K562 (cell line): ENCODE measurements around the gene MEGF10. TPM values are rescaled to one million over a fixed set of nuclear protein-coding genes. Genes with fewer than 3 reads are reported as not detected.

Experiments used
- ATAC-seq: fragments of 200-7000 bp; cut with Tn5 transposase; 3 replicates; pipeline ENCODE4 v1.9.1; 2020; ENCODE audit warnings: moderate library complexity
- BruUV-seq: library from RNA; stranded (reverse); fragments of 400-500 nt; replicated peaks from 2 replicates; lab custom pipeline; 2021; lab: Mats Ljungman, UMichigan
- CTCF ChIA-PET: fragments of 300-600 bp; formaldehyde crosslinking; extraction: SDS; loops from one replicate; lab custom pipeline; 2021; ENCODE audit warnings: low intra/inter-chr PET ratio; lab: Yijun Ruan, JAX
- POLR2A ChIA-PET: fragments of 300-600, 350-650 bp; sonication (Branson Sonifier 250); formaldehyde crosslinking; extraction: SDS; loops from one replicate; lab custom pipeline; 2021; ENCODE audit warnings: antibody characterized with exemption, inconsistent platforms; lab: Yijun Ruan, JAX
- DNase-seq, 4 experiments: peaks; one replicate each; pipeline versions ENCODE4 v3.0.0 to v3.0.0-alpha.2; 2011 to 2018; ENCODE audit warnings: low spot score in 3 of 4, mixed read lengths in 3 of 4; ENCODE audit errors: extremely low read depth in 1 of 4
- FAIRE-seq: peaks from 2 replicates; lab custom pipeline; 2011; peaks lifted over from hg19 to GRCh38; lab: Jason Lieb, UNC
- H2AFZ ChIP-seq: 2 replicates; pipeline ENCODE4 v1.6.0; 2011; ENCODE audit warnings: low read depth, low read length, control low read depth, inconsistent platforms
- H3K27ac ChIP-seq: fragments of 200-600 bp; 3 replicates; pipeline ENCODE4 v1.8.0; 2011; ENCODE audit warnings: low read depth, mild to moderate bottlenecking, control low read depth, inconsistent platforms, low read length, moderate library complexity, mixed read lengths; ENCODE audit errors: extremely low read depth
- H3K27me3 ChIP-seq, 2 experiments: fragments of 300-600 bp in 1 of 2; 2 replicates in 1 of 2; 3 replicates in 1 of 2; pipeline versions ENCODE4 v1.6.0 to v1.8.0; 2011; ENCODE audit warnings: inconsistent platforms in 2 of 2, low read length in 2 of 2, mild to moderate bottlenecking in 1 of 2, mixed read lengths in 1 of 2, moderate library complexity in 1 of 2; ENCODE audit not compliant: control insufficient read depth in 2 of 2, insufficient read depth in 2 of 2
- H3K36me3 ChIP-seq: fragments of 300-600 bp; 3 replicates; pipeline ENCODE4 v1.8.0; 2011; ENCODE audit warnings: mild to moderate bottlenecking, low read length, inconsistent platforms; ENCODE audit not compliant: control insufficient read depth, insufficient read depth
- H3K4me1 ChIP-seq, 2 experiments: fragments of 200-600 bp in 1 of 2; replicated peaks in 1 of 2; 2 replicates in 1 of 2; 3 replicates in 1 of 2; pipeline versions ENCODE4 v1.5.1 to v1.8.0; 2011; ENCODE audit warnings: inconsistent platforms in 2 of 2, low read length in 2 of 2, mild to moderate bottlenecking in 1 of 2, mixed read lengths in 1 of 2, moderate library complexity in 1 of 2; ENCODE audit not compliant: control insufficient read depth in 2 of 2, insufficient read depth in 2 of 2
- H3K4me2 ChIP-seq: 2 replicates; pipeline ENCODE4 v1.6.1; 2011; ENCODE audit warnings: low read length, control low read depth, inconsistent platforms, mixed read lengths; ENCODE audit not compliant: insufficient read depth
- H3K4me3 ChIP-seq: fragments of 200-600 bp; sonication (generic), shearing (Covaris generic); 2 replicates; pipeline ENCODE4 v1.5.1; 2016; ENCODE audit warnings: control low read depth, inconsistent platforms
- H3K79me2 ChIP-seq: fragments of 200-600 bp; 3 replicates; pipeline ENCODE4 v1.8.0; 2011; ENCODE audit warnings: low read length, inconsistent platforms; ENCODE audit not compliant: control insufficient read depth, insufficient read depth
- H3K9ac ChIP-seq, 2 experiments: 2 replicates each; pipeline versions ENCODE4 v1.6.0 to v1.6.1; 2011; ENCODE audit warnings: low read depth in 2 of 2, low read length in 2 of 2, control low read depth in 1 of 2, inconsistent platforms in 1 of 2, mild to moderate bottlenecking in 1 of 2, mixed read lengths in 1 of 2; ENCODE audit not compliant: insufficient read depth in 1 of 2
- H3K9me1 ChIP-seq: one replicate; pipeline ENCODE4 v1.6.0; 2011; ENCODE audit warnings: inconsistent platforms, mild to moderate bottlenecking, low read length, moderate library complexity; ENCODE audit not compliant: control insufficient read depth, insufficient read depth
- H3K9me3 ChIP-seq: replicated peaks from 2 replicates; pipeline ENCODE4 v1.5.1; 2011; ENCODE audit warnings: low read depth, low read length, inconsistent platforms; ENCODE audit not compliant: control insufficient read depth, insufficient read depth
- H4K20me1 ChIP-seq: replicated peaks from 2 replicates; pipeline ENCODE4 v1.6.1; 2011; ENCODE audit warnings: low read length, inconsistent platforms, mixed read lengths; ENCODE audit not compliant: control insufficient read depth, insufficient read depth
- BHLHE40 ChIP-seq: IDR thresholded peaks from 2 replicates; pipeline ENCODE4 v1.6.1; 2011; ENCODE audit warnings: low read length, improper control_type of control experiment
- ELF1 ChIP-seq: fragments of 200-800 bp; sonication (Bioruptor generic); IDR thresholded peaks from 2 replicates; pipeline ENCODE4 v1.6.1; 2016; ENCODE audit warnings: missing genetic modification characterization, missing compliant biosample characterization
- HNRNPK ChIP-seq: fragments of 200-400 bp; formaldehyde crosslinking; IDR thresholded peaks from one replicate; pipeline ENCODE4 v1.6.1; 2018; ENCODE audit warnings: mild to moderate bottlenecking, low read depth, low read length; ENCODE audit not compliant: poor library complexity, severe bottlenecking
- MAZ ChIP-seq, 2 experiments: fragments of 450-650 bp in 1 of 2; sonication (generic) in 1 of 2; formaldehyde crosslinking; IDR thresholded peaks in 1 of 2; conservative IDR thresholded peaks in 1 of 2; 2 replicates each; pipeline versions ENCODE4 v1.4.0 to v1.5.0; 2020; ENCODE audit warnings: mild to moderate bottlenecking in 1 of 2, missing genetic modification reagents in 1 of 2
- RBM15 ChIP-seq: fragments of 200-400 bp; formaldehyde crosslinking; IDR thresholded peaks from 2 replicates; pipeline ENCODE4 v1.6.1; 2018; ENCODE audit warnings: mild to moderate bottlenecking, low read length, moderate library complexity; ENCODE audit not compliant: insufficient read depth
- SMAD1 ChIP-seq: fragments of 150-350 bp; IDR thresholded peaks from 2 replicates; pipeline ENCODE4 v1.6.1; 2014; ENCODE audit warnings: low read length, low read depth; ENCODE audit not compliant: partially characterized antibody
- TBL1XR1 ChIP-seq, 2 experiments: IDR thresholded peaks; 2 replicates each; pipeline ENCODE4 v1.6.1; 2012; ENCODE audit warnings: improper control_type of control experiment in 2 of 2, low read length in 2 of 2, mild to moderate bottlenecking in 1 of 2
- XRCC5 ChIP-seq: fragments of 200-400 bp; formaldehyde crosslinking; IDR thresholded peaks from 2 replicates; pipeline ENCODE4 v1.6.1; 2017; ENCODE audit warnings: low read depth, mild to moderate bottlenecking, low read length
- ZKSCAN3 ChIP-seq: fragments of 250-450 bp; sonication (Bioruptor Pico); IDR thresholded peaks from 2 replicates; pipeline ENCODE4 v1.4.0; 2020
- ZNF121 ChIP-seq: sonication (generic); formaldehyde crosslinking; conservative IDR thresholded peaks from 2 replicates; pipeline ENCODE4 v1.8.0; 2022; ENCODE audit warnings: missing genetic modification reagents
- ZNF175 ChIP-seq: fragments of 200-800 bp; sonication (Bioruptor generic); IDR thresholded peaks from 2 replicates; pipeline ENCODE4 v1.6.1; 2016; ENCODE audit warnings: low read depth, mild to moderate bottlenecking, missing genetic modification characterization, missing compliant biosample characterization
- ZNF253 ChIP-seq: fragments of 250-450 bp; sonication (Bioruptor Pico); conservative IDR thresholded peaks from 2 replicates; pipeline ENCODE4 v1.6.1; 2021; ENCODE audit warnings: mild to moderate bottlenecking
- ZNF263 ChIP-seq: sonication (generic); formaldehyde crosslinking; IDR thresholded peaks from 2 replicates; pipeline ENCODE4 v1.8.0; 2022; ENCODE audit warnings: mild to moderate bottlenecking, missing genetic modification reagents, borderline replicate concordance
- ZNF311 ChIP-seq: fragments of 250-450 bp; sonication (Bioruptor Pico); IDR thresholded peaks from 2 replicates; pipeline ENCODE4 v1.4.0; 2020; ENCODE audit warnings: mild to moderate bottlenecking, moderate library complexity
- WGBS: fragments of 100-300 bp; shearing (Covaris generic); methylation state at CpG from one replicate; pipeline ENCODE4 v1.1.6; 2016; ENCODE audit warnings: low coverage, mixed read lengths; ENCODE audit not compliant: insufficient coverage; ENCODE audit errors: missing lambda C conversion rate; 5-methylcytosine and 5-hydroxymethylcytosine counted together
- in situ Hi-C: fragments of 300-500 bp; cut with MboI; formaldehyde crosslinking; loops from 4 replicates; pipeline ENCODE4 v1.15.0; 2018; ENCODE audit warnings: inconsistent platforms, mixed read lengths
- intact Hi-C: fragments of 100-400 bp; cut with micrococcal nuclease; formaldehyde crosslinking; loops from 2 replicates; pipeline ENCODE4 v1.14.2; 2022
- polyA plus RNA-seq, 8 experiments: library from polyadenylated mRNA; depleted of rRNA in 4 of 8; stranded (reverse) in 5 of 8; unstranded in 3 of 8; fragments of >200 nt; fragmentation: Nextera tagmentation in 2 of 8; fragmentation: Illumina TruSeq in 1 of 8; extraction: Ambion mirVana in 2 of 8; extraction: Trizol in 1 of 8; gene quantifications; 2 replicates each; pipeline versions ENCODE4 v1.2.1 to v1.2.3, GENCODE V29; 2011 to 2014; ENCODE audit warnings: inconsistent platforms in 1 of 8, missing spikeins in 1 of 8
- total RNA-seq, 7 experiments: library from RNA; depleted of rRNA in 6 of 7; stranded (reverse); fragments of >200 nt in 6 of 7; fragmentation: Illumina TruSeq in 2 of 7; extraction: Trizol in 2 of 7; gene quantifications; 2 replicates each; pipeline versions ENCODE4 v1.2.1 to v1.2.3, GENCODE V29; 2011 to 2021; ENCODE audit warnings: low replicate concordance in 1 of 7
- TF ChIP-seq, protein P1 (sequence below): fragments of 450-650 bp; formaldehyde crosslinking; IDR thresholded peaks from 2 replicates; pipeline ENCODE4 v1.4.0; 2020; ENCODE audit warnings: mild to moderate bottlenecking, moderate library complexity

The MEGF10 gene
- total and polyA plus RNA-seq, 9 of the 15 experiments (the other 6 are each of a cell fraction or from before 2014, with no cell fraction given) = 0.07 TPM; not detected in 8

DNA sequence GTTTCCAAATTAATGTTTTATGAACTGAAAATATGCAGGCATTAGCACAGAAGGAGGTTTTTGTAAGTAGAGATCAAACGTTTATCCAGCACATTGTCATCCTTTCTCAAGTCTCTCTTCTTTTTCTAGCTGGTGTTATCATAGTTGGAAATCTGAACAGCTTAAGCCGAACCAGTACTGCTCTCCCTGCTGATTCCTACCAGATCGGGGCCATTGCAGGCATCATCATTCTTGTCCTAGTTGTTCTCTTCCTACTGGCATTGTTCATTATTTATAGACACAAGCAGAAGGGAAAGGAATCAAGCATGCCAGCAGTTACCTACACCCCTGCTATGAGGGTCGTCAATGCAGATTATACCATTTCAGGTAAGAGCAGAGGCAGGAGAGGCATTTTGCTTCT, 154.7 kb downstream of the MEGF10 start:
- ATAC-seq = no peak
- H3K4me3 ChIP-seq = no peak overlapping the region
- peaks cover 3 to 11% of the 10 kb centered on the region in 2 experiments; a peak in 4 of 5 replicates for H3K27me3 ChIP-seq
- no peaks in the 10 kb centered on the region for H3K79me2 ChIP-seq
- no peaks in the 10 kb centered on the region for H3K36me3 ChIP-seq
- H3K9me3 ChIP-seq = no peaks in the 10 kb centered on the region
- no peaks in the 10 kb centered on the region for H3K9me1 ChIP-seq
- no peak overlapping the region for H2AFZ ChIP-seq
- no peaks in the 10 kb centered on the region for H3K4me1 ChIP-seq
- CTCF ChIA-PET = no interaction called here
- no TSS peak for BruUV-seq
- 0% methylated on average over 4 of the region's 4 CpGs for WGBS
- in situ Hi-C loops = no loop called here
- no peaks in the 10 kb centered on the region; the same call in 1 of the 2 replicates for H4K20me1 ChIP-seq
- H3K9ac ChIP-seq = no peak overlapping the region
- FAIRE-seq = no peak
- intact Hi-C loops = no loop called here
- TF ChIP-seq HNRNPK (no peak), ZNF311 (CRISPR knock-in tag) (no peak), BHLHE40 (no peak), MAZ (CRISPR knock-in tag; conservative IDR thresholded peaks at IDR 0.05 in 1 of 2, IDR thresholded peaks at IDR 0.05 in 1 of 2) (no peak), ZKSCAN3 (CRISPR knock-in tag) (no peak), TBL1XR1 (IDR thresholded peaks at IDR 0.05; ENCODE audit: low read length in 2 of 2) (no peak), SMAD1 (no peak), ZNF253 (CRISPR knock-in tag) (no peak), ZNF175 (CRISPR knock-in tag) (no peak), XRCC5 (no peak), RBM15 (no peak), ZNF263 (CRISPR knock-in tag) (no peak), ZNF121 (CRISPR knock-in tag) (no peak), ELF1 (tag) (no peak)
- TF ChIP-seq, protein P1, sequence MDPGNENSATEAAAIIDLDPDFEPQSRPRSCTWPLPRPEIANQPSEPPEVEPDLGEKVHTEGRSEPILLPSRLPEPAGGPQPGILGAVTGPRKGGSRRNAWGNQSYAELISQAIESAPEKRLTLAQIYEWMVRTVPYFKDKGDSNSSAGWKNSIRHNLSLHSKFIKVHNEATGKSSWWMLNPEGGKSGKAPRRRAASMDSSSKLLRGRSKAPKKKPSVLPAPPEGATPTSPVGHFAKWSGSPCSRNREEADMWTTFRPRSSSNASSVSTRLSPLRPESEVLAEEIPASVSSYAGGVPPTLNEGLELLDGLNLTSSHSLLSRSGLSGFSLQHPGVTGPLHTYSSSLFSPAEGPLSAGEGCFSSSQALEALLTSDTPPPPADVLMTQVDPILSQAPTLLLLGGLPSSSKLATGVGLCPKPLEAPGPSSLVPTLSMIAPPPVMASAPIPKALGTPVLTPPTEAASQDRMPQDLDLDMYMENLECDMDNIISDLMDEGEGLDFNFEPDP = no peak
- POLR2A ChIA-PET = interaction anchor here (1.3 to 2.1 kb wide), 3 partner anchors 8 to 12 kb away, joined by 3 to 6 read pairs (median 3); no protein-coding TSS in a partner anchor
- H3K27ac ChIP-seq = no peak overlapping the region
- H3K4me2 ChIP-seq = no peak overlapping the region
- no peak for DNase-seq
